GM12872 (cell line): Measurements from ENCODE around the gene ASB6.

Experiments
- CTCF ChIP-seq: IDR thresholded peaks from 3 replicates; pipeline ENCODE4 v1.5.1; 2011; ENCODE audit warnings: low read depth, mild to moderate bottlenecking, low read length, moderate library complexity; ENCODE audit not compliant: insufficient read depth

The ASB6 gene

GRCh38 chr9:129640871-129641749 is 841 bp downstream of the ASB6 start:
- TF ChIP-seq CTCF = no peak

- TF ChIP-seq CTCF = no peak
Measured at GRCh38 chr9:129640086-129640870, 1.7 kb downstream of the ASB6 start.

GRCh38 chr9:129639756-129640085 is 2.2 kb downstream of the ASB6 start:
- no peak for TF ChIP-seq CTCF

GRCh38 chr9:129639034-129639630 is 2.8 kb downstream of the ASB6 start:
- TF ChIP-seq CTCF = no peak

GRCh38 chr9:129637673-129638439 is 4.1 kb downstream of the ASB6 start:
- no peak for TF ChIP-seq CTCF

- TF ChIP-seq CTCF = no peak
Measured at GRCh38 chr9:129637102-129637501, 4.8 kb downstream of the ASB6 start.
